H4 (cell line): Measurements from ENCODE around the gene AUTS2. TPM values are rescaled to one million over a fixed set of nuclear protein-coding genes. Genes with fewer than 3 reads are reported as not detected.

Experiments
- DNase-seq: peaks from one replicate; pipeline ENCODE4 v3.0.0-alpha.2; 2015; ENCODE audit warnings: low spot score
- total RNA-seq: library from RNA; depleted of rRNA; stranded (reverse); fragments of >200 nt; shearing (Covaris generic); gene quantifications from 2 replicates; pipeline ENCODE4 v1.2.3, GENCODE V29; 2014

AUTS2 gene
- total RNA-seq, 1 experiment from 2014 or later: 4.1 TPM

DNA sequence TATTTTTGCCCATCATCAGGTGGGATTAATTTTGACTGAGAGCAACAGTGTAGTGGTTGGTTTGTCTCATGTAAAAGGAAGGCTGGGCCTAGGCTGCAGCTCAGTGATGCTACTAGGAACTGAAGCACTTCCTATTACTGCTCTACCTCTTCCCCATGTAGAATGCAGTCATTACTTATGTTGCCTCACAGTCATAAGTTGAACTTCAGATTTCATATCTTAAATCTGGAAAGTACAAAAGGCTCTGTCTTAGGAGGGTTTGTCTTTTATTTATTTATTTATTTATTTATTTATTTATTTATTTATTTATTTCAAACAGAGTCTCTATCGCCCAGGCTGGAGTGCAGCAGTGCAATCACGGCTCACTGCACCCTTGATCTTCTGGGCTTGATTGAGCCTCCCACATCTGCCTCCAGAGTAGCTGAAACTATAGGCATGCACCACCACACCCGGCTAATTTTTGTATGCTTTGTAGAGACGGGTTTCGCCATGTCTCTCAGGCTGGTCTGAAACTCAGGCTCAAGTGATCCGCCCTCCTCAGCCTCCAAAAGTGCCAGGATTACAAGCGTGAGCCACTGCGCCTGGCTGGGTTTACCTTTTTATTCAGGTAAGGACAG lies 812.0 kb downstream of the AUTS2 start:
- DNase-seq: no peak

DNA sequence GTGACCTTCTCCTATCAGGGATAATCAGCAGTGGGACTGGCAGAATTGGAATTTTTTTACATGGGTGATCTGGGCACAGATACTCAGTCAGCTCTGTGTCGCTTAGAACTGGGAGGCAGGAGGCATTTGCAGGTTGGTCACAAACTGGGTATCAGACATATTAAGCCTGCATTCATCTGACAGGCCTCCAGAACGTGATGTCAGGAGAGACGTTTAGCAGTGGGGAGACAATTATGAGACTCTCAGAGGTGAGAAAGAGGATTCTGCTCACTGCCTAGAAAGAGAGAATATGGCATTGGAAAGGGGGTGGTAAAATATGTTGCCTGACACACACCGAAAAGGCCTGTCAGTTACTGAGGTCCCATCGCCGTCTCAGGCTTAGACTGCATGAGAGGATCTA lies 816.1 kb downstream of the AUTS2 start:
- DNase-seq: no peak

DNA sequence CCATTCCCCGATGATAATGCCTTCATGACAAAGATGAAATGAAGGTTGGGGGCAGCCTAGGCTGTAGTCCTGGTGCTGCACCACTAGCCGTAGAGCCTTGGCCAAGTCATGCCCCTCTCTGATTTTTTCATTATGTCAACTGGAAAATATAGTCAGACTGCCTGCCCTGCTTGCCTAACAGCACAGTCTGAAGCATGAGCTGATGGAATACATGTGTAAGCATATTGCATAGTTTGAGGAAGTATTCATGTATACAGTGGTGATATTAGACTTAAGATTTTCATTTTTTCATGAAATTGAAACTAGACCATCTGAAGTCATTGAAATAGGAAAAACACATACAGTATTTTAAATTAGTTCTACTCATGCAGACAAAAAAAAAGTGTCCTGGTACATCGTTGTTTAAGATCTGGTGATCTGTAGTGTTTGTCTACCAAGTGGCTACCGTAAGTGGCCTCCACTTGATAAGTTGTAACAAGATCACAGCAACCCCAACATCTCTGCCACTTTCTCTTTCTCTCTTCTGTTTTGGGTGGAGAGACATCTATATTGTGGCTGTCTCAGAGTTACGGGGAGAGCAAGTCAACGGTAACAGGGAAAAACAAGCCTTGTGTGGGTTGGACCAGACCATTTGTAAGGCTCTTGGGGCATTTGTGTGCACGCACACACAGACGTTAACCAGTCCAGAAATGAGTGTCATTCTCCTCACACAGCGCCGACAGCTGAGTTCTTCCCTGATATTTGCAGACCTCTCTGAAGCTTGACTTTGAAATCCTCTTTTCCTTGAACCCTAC lies 817.1 kb downstream of the AUTS2 start:
- DNase-seq: no peak

DNA sequence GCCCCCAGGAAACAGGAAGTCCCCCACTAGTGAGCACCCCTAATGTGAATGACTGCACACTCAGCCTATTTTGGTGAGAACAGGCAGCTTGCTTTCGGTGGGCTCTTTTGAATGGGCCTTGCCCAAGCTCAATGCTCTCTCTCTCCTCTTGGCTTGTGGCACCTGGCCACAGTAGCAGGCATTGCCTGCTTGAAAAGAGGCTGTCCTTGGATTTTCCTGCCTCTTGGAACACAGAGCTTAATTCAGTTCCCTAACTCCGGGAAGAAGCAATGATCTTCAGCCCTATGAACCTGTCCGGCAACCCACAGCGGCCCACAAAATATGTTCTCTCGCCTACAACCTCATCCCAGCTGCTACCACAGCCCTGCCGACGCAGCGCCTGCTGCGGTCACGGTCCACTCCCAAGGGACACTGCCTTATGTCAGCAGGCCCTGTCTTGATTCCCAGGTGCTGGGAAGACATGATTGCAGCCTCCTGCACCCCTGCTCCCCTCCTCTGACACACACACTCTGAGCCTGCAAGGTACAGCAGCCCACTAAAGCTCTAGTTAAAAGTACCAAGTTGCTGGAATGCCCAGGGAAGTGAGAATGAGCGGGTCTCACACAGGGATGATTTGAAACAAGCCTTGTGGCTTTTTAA lies 818.2 kb downstream of the AUTS2 start:
- no peak for DNase-seq

GRCh38 chr7:70416986-70417655 lies 818.8 kb downstream of the AUTS2 start:
- DNase-seq: no peak

- no peak for DNase-seq
Measured at GRCh38 chr7:70419526-70420380, 821.5 kb downstream of the AUTS2 start.

DNA sequence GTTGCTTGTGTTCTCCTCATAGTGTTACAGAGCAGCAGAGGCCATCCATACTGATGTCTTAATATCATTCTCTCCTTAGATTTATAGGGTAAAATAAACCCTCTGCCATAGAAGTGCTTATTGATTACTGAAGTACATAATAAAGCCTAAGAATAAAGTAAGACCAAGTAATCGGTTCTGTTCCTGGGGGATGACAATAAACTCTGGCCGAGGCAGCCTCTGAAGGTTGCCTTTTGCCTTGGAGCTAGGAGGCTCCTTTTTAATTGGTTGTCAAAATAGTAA lies 822.0 kb downstream of the AUTS2 start:
- no peak for DNase-seq

- DNase-seq: no peak
Measured at GRCh38 chr7:70421319-70421718, 823.0 kb downstream of the AUTS2 start.

DNA sequence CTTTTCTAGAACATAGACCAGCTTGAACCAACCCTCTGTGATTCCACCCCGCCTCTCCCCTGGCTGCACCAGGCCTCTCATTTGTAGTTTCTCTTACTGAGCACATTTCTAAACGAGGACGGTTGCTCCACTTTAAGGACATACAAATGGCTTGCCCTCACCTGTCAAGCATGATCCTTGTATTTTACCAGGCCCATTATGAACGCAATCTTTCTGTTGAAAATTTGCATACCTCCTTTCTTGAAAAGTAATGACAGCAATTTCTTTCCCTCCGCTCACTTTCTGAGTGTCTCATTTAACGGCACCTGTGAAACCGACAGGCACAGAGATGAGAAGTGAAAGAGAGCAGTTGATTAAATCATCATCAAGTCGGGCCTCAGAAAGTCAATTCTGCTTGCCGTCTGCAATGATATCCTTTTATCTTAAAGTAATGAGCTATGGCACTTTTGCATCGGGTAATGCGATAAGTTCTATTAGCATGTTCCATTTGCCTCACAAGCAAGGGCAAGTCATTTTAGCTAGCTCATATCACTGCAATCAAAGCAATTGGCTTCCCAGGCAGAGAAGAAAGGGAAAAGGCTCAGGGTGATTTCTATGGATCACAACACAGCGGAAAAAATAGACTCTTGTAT lies 828.1 kb downstream of the AUTS2 start:
- DNase-seq: no peak

DNA sequence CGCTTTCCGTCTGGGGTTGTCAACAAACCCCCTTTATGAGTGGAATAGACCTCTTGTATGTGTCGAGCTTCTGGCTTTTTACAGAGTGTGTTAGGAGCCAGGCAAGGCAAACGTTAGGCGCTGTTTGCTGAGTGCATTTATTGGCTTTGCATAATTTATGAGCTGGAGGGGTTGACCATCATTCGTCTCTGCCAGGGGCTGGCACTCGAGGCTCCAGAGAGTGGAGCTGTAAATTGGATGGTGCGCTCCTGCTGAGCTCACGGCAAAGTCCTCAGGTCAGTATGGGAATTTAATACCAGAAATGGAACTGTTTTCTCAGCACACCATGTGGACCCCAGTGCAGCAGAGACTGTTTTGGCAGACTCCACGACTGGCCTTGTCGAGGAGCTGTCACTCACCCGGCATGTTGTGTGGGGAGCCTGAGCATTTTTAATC lies 834.3 kb downstream of the AUTS2 start:
- no peak for DNase-seq

- DNase-seq: peak; percentile 22
Measured at GRCh38 chr7:70434376-70434775, 836.1 kb downstream of the AUTS2 start.

DNA sequence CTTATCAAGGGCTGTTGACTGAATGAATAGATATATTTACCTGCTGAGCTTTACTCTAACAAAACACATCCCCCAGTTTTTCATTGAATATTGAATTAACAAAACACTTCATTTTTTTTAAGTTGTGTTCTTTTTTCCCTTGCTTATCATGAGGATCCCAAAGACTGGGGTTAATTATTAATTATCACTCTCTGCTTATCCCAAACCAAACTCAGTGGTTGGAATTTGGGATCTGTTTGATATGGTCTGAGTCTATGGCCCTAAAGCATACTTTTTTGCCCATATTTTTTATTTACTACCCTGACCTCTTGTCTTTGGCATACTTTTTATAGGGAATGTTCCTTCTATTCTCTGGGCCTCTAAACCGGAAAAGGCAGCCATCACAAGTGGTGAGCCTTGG lies 836.5 kb downstream of the AUTS2 start:
- DNase-seq: no peak

GRCh38 chr7:70435634-70436033 lies 837.4 kb downstream of the AUTS2 start:
- no peak for DNase-seq

DNA sequence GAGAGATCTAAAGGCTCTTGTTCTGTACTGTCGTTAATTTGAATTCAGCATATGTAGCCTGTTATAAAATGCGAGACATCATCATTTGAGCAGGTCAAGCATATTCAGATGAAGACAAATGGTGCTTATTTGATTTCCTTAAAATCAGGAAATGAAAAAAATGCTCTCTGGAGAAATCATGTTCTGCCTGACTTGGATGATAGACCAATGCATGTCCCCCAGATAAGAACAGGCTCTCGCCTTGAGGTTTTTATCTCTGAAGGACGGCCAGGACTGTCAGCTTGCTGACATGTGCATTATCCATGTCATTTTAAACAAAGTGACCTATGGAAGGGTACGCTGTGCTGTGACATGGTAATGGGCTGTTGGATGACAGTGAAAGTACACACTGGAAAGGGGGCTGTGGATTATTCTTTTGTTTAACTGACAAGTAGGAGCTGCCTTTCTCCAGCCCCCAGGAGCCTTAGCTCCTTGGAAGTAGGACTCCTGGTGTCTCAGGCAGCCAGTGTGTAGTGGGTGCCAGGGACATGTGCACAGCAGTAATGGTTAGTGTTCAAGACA lies 838.6 kb downstream of the AUTS2 start:
- no peak for DNase-seq

DNA sequence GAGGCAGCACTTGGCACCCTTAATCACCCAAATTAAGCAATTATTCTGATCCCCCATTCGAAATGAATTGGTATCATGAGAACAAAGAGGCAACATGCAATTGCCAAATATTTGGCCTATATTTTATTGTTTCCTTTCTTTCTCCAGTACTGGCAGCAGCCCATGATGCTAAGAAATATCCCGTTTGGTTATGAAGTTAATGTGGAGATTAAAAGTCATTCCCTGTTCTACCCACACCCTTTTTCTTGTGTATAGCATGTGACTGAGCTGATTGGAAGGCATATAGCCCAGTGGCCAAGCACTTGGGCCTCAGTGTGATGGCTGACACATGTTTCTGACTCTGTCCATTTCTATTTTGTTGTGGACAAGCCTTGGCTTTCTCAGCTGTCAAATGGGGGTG lies 841.4 kb downstream of the AUTS2 start:
- no peak for DNase-seq

GRCh38 chr7:70446448-70447143 lies 848.3 kb downstream of the AUTS2 start:
- peak; percentile 16 for DNase-seq

DNA sequence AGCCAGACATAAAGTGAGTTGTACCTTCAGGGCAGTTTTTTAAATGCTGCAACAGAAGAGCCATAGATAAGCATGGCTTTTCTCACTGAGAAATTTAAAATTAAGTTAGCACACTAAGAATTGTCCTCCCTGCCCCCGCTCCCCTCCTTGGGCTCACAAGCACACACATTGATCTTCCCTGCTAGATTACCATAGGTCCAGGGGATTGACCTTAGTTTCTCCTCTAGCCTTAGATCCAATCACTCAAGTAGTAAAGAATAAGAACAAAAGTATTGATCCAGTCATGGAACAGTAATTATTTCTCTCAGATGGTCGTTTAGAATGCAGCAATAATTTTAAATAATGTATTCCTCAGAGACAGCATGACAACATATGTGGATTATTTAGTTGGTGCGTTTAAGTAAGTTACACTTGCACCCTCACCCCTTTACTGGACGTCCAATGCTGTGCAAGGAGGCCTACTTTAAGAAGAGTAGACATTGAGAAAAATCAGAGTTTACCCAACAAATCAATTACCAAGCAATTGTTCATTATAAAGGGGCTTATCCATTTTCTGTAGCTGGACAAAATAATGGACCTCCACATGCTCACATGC lies 850.1 kb downstream of the AUTS2 start:
- no peak for DNase-seq

- DNase-seq: no peak
Measured at GRCh38 chr7:70450731-70451130, 852.5 kb downstream of the AUTS2 start.

DNA sequence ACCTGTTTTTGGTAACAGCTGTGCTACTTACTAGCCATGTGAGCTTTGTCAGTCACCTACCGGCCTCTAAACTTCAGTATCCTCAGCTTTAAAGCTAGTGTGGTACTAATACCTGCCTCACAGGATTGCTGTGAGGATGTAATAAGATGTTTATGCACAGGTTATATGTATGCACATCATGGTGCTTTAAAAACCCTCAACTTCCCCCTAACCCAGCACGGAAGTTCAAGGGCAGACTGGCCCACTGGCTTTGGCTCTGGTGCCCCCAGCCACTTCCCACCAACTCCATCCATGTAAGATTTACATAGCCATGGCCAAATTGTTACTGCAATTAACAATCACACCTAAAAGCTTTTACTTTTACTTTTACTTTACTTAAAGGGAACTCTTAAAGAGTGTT lies 857.6 kb downstream of the AUTS2 start:
- DNase-seq: no peak

GRCh38 chr7:70456719-70457118 lies 858.4 kb downstream of the AUTS2 start:
- DNase-seq: no peak
